ENCODE measurements around the gene NUP210. TPM values are rescaled to one million over a fixed set of nuclear protein-coding genes. Genes with fewer than 3 reads are reported as not detected.

NUP210 gene
- total RNA-seq, 2 experiments from 2014 or later = 159 to 164 TPM

- ChIA-PET CTCF (no interaction called here), POLR2A (no interaction called here)
Observed at GRCh38 chr3:13433912-13434311, 13.8 kb upstream of the NUP210 start.

DNA sequence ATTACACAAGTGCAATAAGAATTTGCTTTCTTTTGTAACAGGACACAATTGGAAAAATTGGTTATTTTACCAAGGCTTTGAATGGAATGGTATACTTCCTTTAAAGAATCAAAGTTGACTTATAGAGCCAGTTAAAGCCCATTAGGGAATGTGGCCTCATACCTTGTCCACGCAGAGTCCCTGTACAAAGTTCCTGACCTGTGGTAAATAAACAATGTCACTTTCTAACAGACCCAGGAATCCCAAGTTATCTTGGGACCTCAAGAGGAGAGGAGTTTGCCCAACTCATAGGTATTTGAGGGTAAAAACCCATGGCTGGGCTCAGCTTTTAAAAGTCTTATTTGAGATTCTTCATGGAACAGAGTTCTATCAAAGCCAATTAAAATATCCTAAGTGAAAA lies 12.0 kb upstream of the NUP210 start:
- POLR2A ChIA-PET = interaction anchor here (0.6 kb wide), 1 partner anchor 80 kb away, joined by 4 read pairs; no protein-coding TSS in a partner anchor

GRCh38 chr3:13430411-13430875 lies 10.3 kb upstream of the NUP210 start:
- CTCF ChIA-PET = interaction anchor here (0.6 to 2.3 kb wide), 2 partner anchors 11 to 18 kb away, joined by 3 to 11 read pairs; partner anchors contain the start of gene NUP210
- POLR2A ChIA-PET = interaction anchor here (0.6 kb wide), 2 partner anchors 14 to 400 kb away, joined by 5 to 16 read pairs; no protein-coding TSS in a partner anchor

More for the DNA sequence above, 12.0 kb upstream of the NUP210 start:
- CTCF ChIA-PET = no interaction called here

DNA sequence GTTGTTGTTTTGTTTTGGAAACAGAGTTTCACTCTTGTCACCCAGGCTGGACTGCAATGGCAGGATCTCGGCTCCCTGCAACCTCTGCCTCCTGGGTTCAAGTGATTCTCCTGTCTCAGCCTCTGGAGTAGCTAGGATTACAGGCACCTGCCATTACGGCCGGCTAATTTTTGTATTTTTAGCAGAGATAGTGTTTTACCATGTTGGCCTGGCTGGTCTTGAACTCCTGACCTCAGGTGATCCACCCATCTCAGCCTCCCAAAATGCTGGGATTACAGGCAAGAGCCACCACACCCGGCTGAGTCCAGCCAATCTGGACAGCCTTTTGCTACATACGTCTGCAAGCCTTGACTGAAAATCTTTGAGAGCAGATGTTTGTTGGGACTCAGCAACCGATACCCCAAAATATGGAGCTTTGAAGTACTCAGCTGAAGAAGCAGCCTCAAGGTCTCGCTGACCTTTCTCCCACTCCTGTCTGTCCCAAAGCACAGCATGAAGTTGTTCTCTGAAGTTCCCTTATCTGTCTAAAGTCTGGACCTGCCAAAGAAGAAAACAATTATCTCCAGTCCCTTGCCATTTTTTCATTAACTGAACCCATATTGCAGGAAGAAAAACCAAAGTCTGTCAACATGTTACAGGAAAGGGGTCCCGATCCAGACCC lies 9.6 kb upstream of the NUP210 start:
- ChIA-PET CTCF (interaction anchor here (2.0 to 2.3 kb wide), 2 partner anchors 10 to 23 kb away, joined by 9 to 11 read pairs; partner anchors contain the start of gene NUP210), POLR2A (no interaction called here)

GRCh38 chr3:13428678-13429077 lies 8.6 kb upstream of the NUP210 start:
- CTCF ChIA-PET = interaction anchor here (1.3 to 2.3 kb wide), 3 partner anchors 9 to 24 kb away, joined by 3 to 11 read pairs (median 9); partner anchors contain the start of gene NUP210
- POLR2A ChIA-PET = interaction anchor here (0.6 to 1.3 kb wide), 3 partner anchors 10 to 21 kb away, joined by 4 to 5 read pairs (median 4); no protein-coding TSS in a partner anchor

DNA sequence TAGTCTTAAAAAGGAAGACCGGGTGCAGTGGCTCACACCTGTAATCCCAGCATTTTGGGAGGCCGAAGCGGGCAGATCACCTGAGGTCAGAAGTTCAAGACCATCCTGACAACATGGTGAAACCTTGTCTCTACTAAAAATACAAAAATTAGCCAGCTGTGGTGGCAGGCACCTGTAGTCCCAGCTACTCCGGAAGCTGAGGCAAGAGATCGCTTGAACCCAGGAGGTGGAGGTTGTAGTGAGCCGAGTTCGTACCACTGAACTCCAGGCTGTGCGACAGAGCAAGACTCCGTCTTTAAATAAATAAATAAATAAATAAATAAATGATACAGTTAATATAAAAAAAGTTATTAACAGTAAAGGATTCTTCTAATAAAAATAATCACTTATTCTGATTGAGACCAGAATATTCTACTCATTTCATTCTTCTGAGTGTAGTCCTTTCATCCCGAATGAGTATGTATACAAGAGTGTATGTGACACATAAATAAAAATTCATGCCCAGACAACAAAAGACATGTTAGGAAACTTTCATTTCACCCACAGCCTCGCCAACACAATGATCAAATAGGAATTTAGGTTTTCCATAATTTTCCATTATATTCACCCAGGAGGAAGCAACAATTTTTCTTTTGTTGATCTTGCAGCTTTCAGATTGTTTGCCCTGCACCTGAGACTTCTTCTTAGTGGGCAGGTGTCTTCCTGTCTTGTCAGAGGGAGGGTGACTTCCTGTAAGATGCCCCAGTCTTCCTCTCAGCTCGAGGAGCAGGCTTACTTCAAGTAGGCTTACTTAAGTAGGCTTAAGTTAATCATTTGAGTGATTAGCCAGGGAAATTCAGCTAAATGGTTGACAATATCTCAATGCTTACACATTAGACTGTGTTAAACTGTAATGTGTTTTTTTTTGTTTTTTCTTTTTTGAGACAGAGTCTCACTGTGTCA lies 7.8 kb upstream of the NUP210 start:
- CTCF ChIA-PET = interaction anchor here (1.3 to 2.3 kb wide), 3 partner anchors 8 to 24 kb away, joined by 3 to 11 read pairs (median 9); partner anchors contain the start of gene NUP210
- POLR2A ChIA-PET = interaction anchor here (0.6 to 1.3 kb wide), 3 partner anchors 9 to 20 kb away, joined by 4 to 5 read pairs (median 4); no protein-coding TSS in a partner anchor

DNA sequence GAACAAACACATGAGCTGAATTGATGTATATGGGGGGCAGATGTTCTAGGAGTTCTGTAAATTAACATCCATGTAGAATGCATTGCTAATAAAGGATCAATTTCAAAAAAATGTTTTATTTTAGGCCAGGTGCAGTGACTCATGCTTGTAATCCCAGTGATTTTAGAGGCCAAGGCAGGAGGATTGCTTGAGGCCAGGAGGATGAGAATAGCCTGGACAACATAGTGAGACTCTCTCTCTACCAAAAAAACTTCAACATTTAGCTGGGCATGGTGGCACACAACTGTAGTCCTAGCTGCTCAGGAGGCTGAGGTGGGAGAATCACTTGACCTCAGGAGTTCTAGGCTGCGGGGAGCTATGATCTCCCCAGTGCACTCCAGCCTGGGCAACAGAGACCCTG lies 6.5 kb upstream of the NUP210 start:
- CTCF ChIA-PET = interaction anchor here (1.4 kb wide), 1 partner anchor 10 kb away, joined by 5 read pairs; no protein-coding TSS in a partner anchor
- POLR2A ChIA-PET = no interaction called here

DNA sequence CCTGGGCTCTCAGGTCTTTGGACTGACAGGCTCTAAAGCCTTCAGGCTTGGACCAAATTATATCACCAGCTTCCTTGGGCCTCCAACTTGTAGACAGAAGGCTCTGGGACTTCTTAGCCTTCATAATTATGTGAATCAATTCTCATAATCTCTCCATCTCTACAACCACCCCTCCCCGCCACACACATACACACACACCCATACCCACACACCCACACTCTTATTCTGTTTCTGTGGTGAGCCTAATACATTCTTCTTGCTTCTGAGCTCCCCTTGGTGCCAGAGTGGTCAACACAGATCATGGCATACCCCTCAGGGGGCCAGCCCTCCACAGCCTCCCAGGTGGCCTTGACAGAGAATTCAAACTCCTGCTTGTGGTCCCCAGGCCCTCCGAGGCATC lies 5.6 kb upstream of the NUP210 start:
- ChIA-PET CTCF (interaction anchor here (0.7 to 1.8 kb wide), 3 partner anchors 9 to 225 kb away, joined by 3 to 7 read pairs (median 5); no protein-coding TSS in a partner anchor), POLR2A (interaction anchor here (0.6 kb wide), 1 partner anchor 258 kb away, joined by 3 read pairs; no protein-coding TSS in a partner anchor)

DNA sequence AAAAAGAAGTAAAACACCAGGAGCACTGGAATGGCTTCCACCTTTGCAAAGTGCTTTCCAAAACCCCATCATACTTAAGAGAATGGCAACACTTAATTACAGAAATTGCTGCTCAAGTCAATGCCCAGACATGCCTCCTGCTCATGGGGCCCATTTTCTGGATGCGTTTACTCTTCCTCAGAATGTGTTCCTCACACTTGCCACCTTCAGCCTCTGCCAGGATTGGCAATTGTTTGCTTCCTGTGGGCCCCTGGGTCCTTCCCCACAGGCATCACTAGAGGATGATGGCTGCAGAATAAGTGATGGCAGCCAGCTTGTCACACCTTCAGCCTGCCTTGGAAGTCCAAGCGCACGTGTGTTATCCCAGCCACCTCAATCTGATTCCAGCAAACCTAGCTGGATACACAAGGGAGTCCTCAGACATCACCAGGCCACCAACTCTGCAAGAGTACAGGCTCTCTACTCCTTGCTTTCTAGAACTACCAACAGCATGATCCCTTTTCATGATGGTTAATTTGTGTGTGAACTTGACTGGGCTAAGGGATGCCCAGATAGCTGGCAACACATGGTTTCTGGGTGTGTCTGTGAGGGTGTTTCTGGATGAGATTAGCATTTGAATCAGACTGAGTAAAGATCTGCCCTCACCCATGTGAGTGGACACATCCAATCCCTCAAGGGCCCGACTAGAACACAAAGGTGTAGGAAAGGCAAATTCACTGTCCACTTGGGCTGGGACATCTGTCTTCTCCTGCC lies 4.9 kb upstream of the NUP210 start:
- ChIA-PET CTCF (interaction anchor here (0.7 to 1.8 kb wide), 3 partner anchors 9 to 225 kb away, joined by 3 to 7 read pairs (median 5); no protein-coding TSS in a partner anchor), POLR2A (interaction anchor here (0.6 kb wide), 1 partner anchor 258 kb away, joined by 3 read pairs; no protein-coding TSS in a partner anchor)

GRCh38 chr3:13424141-13424844 lies 4.2 kb upstream of the NUP210 start:
- ChIA-PET POLR2A (interaction anchor here (0.6 kb wide), 1 partner anchor 183 kb away, joined by 3 read pairs; no protein-coding TSS in a partner anchor), CTCF (interaction anchor here (1.8 kb wide), 1 partner anchor 226 kb away, joined by 7 read pairs; no protein-coding TSS in a partner anchor)

- POLR2A ChIA-PET = interaction anchor here (0.6 to 2.0 kb wide), 3 partner anchors 10 to 58 kb away, joined by 3 to 10 read pairs (median 7); partner anchors contain the start of gene HDAC11
- CTCF ChIA-PET = interaction anchor here (0.8 to 2.5 kb wide), 4 partner anchors 8 to 74 kb away, joined by 3 to 11 read pairs (median 6); no protein-coding TSS in a partner anchor
Observed at GRCh38 chr3:13420831-13421765, 976 bp upstream of the NUP210 start.

DNA sequence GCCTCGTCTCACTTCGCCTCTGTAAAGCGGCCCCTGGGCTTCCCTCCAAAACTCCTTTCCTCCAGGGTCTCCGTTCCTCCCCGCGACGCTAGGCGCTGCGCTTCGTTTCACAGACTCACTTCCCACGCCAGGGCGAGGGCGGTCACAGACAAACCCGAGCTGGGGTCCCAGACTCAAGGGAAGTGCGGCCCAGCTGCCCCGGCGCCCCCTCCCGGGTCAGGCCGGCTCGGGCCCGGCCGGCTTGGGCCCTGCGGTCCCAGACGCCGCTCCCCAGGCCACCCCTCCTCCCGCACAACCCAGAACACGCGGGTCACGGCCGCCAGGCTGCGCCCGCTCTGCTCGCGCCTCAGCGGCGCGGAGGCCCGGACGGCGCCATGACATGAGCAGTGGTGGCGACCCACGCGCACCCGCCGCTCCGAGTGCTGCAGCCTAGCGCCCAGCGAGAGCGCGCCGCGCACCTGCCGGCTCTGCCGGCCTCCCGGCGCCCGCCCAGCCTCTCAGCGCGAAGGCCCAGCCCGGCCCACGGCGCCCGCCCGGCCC lies 547 bp downstream of the NUP210 start:
- ChIA-PET CTCF (interaction anchor here (1.4 to 2.5 kb wide), 4 partner anchors 10 to 33 kb away, joined by 3 to 12 read pairs (median 10); no protein-coding TSS in a partner anchor), POLR2A (interaction anchor here (0.5 to 2.0 kb wide), 4 partner anchors 29 to 1014 kb away, joined by 3 to 10 read pairs (median 6); no protein-coding TSS in a partner anchor)

DNA sequence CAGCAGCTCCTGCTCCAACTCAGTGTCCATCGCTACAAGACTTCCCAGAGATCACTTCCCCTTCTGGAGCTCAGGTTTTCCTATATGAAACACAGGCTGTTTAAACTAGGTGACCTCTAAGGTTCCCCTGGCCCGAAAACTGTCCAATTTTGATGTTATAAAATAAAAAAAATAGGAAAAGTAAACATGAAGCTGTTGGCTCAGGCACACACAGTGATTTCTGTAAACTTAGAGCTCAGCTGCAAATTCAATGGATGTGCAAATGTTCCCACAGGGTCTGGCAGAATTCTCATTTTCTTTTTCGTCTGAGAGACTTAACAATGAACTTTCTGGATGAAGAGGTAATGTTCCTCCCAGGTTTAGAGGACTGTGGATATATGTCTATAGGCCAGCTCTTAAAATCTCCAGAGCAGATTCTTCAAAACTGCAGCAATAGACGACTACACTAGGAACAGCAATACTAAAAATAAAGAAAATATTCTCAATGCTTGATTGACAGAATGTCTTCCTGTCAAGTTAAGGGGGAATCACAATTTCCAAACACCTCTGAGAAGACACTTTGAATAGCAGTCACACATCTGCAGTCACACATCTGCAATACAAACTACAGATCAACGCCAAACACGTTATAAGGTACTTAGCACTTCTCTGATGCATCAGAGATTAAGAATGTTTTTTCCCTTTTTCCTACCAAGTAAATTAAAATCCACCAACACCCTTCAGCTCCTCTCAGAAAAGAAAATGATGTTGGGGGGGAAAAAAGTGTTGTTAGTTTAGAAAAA lies 2.8 kb downstream of the NUP210 start:
- ChIA-PET POLR2A (interaction anchor here (0.5 to 1.6 kb wide), 4 partner anchors 11 to 1848 kb away, joined by 3 to 6 read pairs (median 4); partner anchors contain the start of gene HDAC11), CTCF (interaction anchor here (1.3 to 3.4 kb wide), 5 partner anchors 9 to 71 kb away, joined by 3 to 19 read pairs (median 5); no protein-coding TSS in a partner anchor)

- CTCF ChIA-PET = interaction anchor here (1.2 to 3.4 kb wide), 7 partner anchors 10 to 70 kb away, joined by 3 to 19 read pairs (median 4); partner anchors contain the start of gene HDAC11
- POLR2A ChIA-PET = interaction anchor here (0.6 to 1.5 kb wide), 3 partner anchors 12 to 64 kb away, joined by 3 to 5 read pairs (median 5); partner anchors contain the start of gene HDAC11
Observed at GRCh38 chr3:13415997-13416793, 3.9 kb downstream of the NUP210 start.
